Measurements from ENCODE around the gene PCDHGA3. TPM values are rescaled to one million over a fixed set of nuclear protein-coding genes. Genes with fewer than 3 reads are reported as not detected.

Gene PCDHGA3
- polyA plus RNA-seq, 3 donors: not detected

DNA sequence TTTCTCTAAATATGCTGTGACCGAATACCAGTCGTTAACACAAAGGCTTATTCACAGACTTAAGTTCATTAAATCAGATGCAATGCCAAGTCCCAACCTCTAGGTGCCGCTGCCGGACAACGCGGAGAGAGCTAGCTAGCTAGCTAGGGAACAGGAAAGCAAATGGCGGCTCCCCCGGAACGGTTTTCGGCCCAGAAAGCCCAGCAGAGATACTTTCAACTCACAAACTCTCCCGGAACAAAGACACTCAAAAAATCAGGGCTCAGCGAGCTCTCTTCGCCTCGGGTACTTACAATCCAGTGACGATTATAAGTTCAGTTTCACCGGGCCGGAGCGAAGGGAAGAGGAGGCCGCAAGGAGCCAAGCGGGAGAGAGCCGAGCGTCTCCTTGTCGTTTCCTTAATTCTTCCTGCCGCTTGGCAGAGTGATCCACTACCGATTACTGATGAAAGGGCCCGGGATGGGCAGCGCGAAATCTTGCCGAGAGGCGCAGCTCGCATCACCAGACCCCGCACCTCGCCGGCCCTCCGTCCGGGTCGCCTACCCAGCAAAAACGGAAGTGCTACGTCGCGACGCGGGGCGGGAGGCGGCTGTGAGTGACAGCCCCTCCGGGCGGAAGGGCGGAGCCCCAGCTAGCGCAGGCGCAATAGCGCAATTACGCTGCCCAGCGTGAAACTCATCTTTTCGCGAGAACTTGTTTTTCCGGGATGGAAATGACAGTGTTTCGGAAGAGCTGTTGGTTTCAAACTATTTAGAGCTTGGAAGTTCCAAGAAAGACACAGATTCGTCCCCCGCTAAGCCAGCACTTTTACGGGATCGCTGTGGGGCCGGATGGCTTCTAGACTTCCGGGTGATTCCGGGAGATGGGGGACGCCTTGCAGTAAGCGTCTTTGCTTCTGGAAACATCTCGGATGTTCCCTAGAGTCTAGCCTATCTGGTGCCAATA lies 23.1 kb upstream of the PCDHGA3 start, which contains the start of gene TAF7:
TAF7 (minus strand) TSS at position 560 of the 945 bp plus-strand sequence. CDS start 740 bp downstream, outside the sequence.
- peaks cover 40 to 87% (median 81%) of the 10 kb centered on the region in 7 donors for H3K9me3 Mint-ChIP-seq
- Histone ChIP-seq H3K27ac (ENCODE audit: low read depth in 1 of 2, low read length in 2 of 2) (peak within 1 kb of the TSS; percentile 92 to 95), H3K4me3 (replicated peaks in 1 of 3; ENCODE audit: low read depth in 2 of 3, low read length in 3 of 3) (peak within 1 kb of the TSS; percentile 79 to 92 (median 86)), H3K4me1 (ENCODE audit: control insufficient read depth in 1 of 2, insufficient read depth in 2 of 2, low read length in 2 of 2) (peaks cover 11 to 16% of the 10 kb centered on the region in 2 donors), H3K79me2 (ENCODE audit: insufficient read depth, low read length) (peaks cover 16% of the 10 kb centered on the region), H4K20me1 (ENCODE audit: insufficient read depth, low read length) (no peaks in the 10 kb centered on the region), H3K27me3 (ENCODE audit: control insufficient read depth in 2 of 2, insufficient read depth in 2 of 2, low read length in 2 of 2) (peaks cover 0 to 2% of the 10 kb centered on the region in 2 donors), H3K9me3 (replicated peaks in 1 of 2; ENCODE audit: control insufficient read depth in 1 of 2, insufficient read depth in 1 of 2, low read length in 2 of 2) (peaks cover 57 to 83% of the 10 kb centered on the region in 2 donors), H3K4me2 (replicated peaks; ENCODE audit: extremely low read depth, low read length, poor library complexity, severe bottlenecking) (peak within 1 kb of the TSS; percentile 74), H3K9ac (ENCODE audit: insufficient read depth, low read length, poor library complexity, severe bottlenecking) (peak within 1 kb of the TSS; percentile 79), H3K36me3 (replicated peaks in 1 of 2; ENCODE audit: control insufficient read depth in 1 of 2, insufficient read depth in 2 of 2, low read length in 2 of 2) (peaks cover 0 to 20% of the 10 kb centered on the region in 2 donors), H2AFZ (ENCODE audit: insufficient read depth, low read depth, low read length, poor library complexity, severe bottlenecking) (peak within 1 kb of the TSS; percentile 96)
- H3K4me3 Mint-ChIP-seq: peak within 1 kb of the TSS; percentile 89 to 96
- intact Hi-C loops (cut with micrococcal nuclease): loop anchor here in 1 of 2 donors (2.0 to 5.0 kb wide), 2 partner anchors 202 to 244 kb away; no protein-coding TSS in a partner anchor
- H3K27ac Mint-ChIP-seq: peak within 1 kb of the TSS; percentile 98 to 100 (median 98)
- peaks cover 2 to 6% (median 5%) of the 10 kb centered on the region in 3 donors for H3K27me3 Mint-ChIP-seq (ENCODE audit: low read depth in 3 of 3)
- TF ChIP-seq, protein P1, sequence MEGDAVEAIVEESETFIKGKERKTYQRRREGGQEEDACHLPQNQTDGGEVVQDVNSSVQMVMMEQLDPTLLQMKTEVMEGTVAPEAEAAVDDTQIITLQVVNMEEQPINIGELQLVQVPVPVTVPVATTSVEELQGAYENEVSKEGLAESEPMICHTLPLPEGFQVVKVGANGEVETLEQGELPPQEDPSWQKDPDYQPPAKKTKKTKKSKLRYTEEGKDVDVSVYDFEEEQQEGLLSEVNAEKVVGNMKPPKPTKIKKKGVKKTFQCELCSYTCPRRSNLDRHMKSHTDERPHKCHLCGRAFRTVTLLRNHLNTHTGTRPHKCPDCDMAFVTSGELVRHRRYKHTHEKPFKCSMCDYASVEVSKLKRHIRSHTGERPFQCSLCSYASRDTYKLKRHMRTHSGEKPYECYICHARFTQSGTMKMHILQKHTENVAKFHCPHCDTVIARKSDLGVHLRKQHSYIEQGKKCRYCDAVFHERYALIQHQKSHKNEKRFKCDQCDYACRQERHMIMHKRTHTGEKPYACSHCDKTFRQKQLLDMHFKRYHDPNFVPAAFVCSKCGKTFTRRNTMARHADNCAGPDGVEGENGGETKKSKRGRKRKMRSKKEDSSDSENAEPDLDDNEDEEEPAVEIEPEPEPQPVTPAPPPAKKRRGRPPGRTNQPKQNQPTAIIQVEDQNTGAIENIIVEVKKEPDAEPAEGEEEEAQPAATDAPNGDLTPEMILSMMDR (IDR thresholded peaks at IDR 0.05): peak; percentile 87
- peaks cover 16% of the 10 kb centered on the region for H3K4me1 Mint-ChIP-seq
- H3K36me3 Mint-ChIP-seq: peaks cover 14 to 34% of the 10 kb centered on the region in 2 donors
- DNase-seq: peak; percentile 89 to 91 (median 91)
- WGBS (ENCODE audit: insufficient coverage): 2% methylated on average over 61 of the region's 67 CpGs

DNA sequence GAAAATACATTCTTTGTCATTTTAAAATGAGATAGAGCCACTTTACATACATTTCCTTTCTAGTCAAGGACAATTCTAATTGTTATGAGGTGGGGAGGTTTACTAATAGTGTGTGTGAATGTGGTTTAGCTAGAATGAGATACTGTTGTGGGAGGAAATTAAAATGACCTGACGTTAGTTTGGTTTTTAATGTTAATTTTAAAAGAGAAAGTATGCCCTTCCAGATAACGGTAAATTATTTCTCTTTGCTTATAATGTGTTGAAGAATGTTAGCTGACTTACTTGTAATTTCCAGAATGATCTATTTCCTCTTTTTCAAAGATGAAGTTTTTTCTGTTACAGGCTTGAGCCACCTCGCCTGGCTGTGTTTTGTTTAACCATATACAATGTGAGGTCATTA lies 21.4 kb upstream of the PCDHGA3 start:
- Mint-ChIP-seq H3K4me3 (no peak overlapping the region), H3K9me3 (peaks cover 39 to 87% (median 78%) of the 10 kb centered on the region in 7 donors)

More for the DNA sequence above, 21.4 kb upstream of the PCDHGA3 start:
- Histone ChIP-seq H2AFZ (ENCODE audit: insufficient read depth, low read depth, low read length, poor library complexity, severe bottlenecking) (no peak overlapping the region), H3K79me2 (ENCODE audit: insufficient read depth, low read length) (peaks cover 16% of the 10 kb centered on the region), H3K4me2 (replicated peaks; ENCODE audit: extremely low read depth, low read length, poor library complexity, severe bottlenecking) (no peak overlapping the region), H3K27ac (ENCODE audit: low read depth in 1 of 2, low read length in 2 of 2) (no peak overlapping the region), H4K20me1 (ENCODE audit: insufficient read depth, low read length) (no peaks in the 10 kb centered on the region), H3K4me1 (ENCODE audit: control insufficient read depth in 1 of 2, insufficient read depth in 2 of 2, low read length in 2 of 2) (peaks cover 11 to 16% of the 10 kb centered on the region in 2 donors), H3K36me3 (replicated peaks in 1 of 2; ENCODE audit: control insufficient read depth in 1 of 2, insufficient read depth in 2 of 2, low read length in 2 of 2) (peaks cover 0 to 20% of the 10 kb centered on the region in 2 donors), H3K4me3 (replicated peaks in 1 of 3; ENCODE audit: low read depth in 2 of 3, low read length in 3 of 3) (no peak overlapping the region), H3K9me3 (replicated peaks in 1 of 2; ENCODE audit: control insufficient read depth in 1 of 2, insufficient read depth in 1 of 2, low read length in 2 of 2) (peaks cover 58 to 72% of the 10 kb centered on the region in 2 donors), H3K27me3 (ENCODE audit: control insufficient read depth in 2 of 2, insufficient read depth in 2 of 2, low read length in 2 of 2) (peaks cover 11 to 15% of the 10 kb centered on the region in 2 donors), H3K9ac (ENCODE audit: insufficient read depth, low read length, poor library complexity, severe bottlenecking) (no peak overlapping the region)
- TF ChIP-seq, protein P1 (IDR thresholded peaks at IDR 0.05): no peak
- Mint-ChIP-seq H3K27me3 (ENCODE audit: low read depth in 3 of 3) (peaks cover 6 to 17% (median 14%) of the 10 kb centered on the region in 3 donors), H3K27ac (no peak overlapping the region), H3K36me3 (peaks cover 14 to 28% of the 10 kb centered on the region in 2 donors), H3K4me1 (peaks cover 21% of the 10 kb centered on the region)
- intact Hi-C loops (cut with micrococcal nuclease): loop anchor here in 1 of 2 donors (5.0 kb wide), 1 partner anchor 200 kb away; no protein-coding TSS in a partner anchor
- no peak for DNase-seq
- WGBS (ENCODE audit: insufficient coverage): 86% methylated on average over 1 of the region's 3 CpGs
